ENCODE results near the gene MTFR1L.
A peak's percentile ranks its signal among the peaks of the same experiment; 100 is the strongest.

DNA sequence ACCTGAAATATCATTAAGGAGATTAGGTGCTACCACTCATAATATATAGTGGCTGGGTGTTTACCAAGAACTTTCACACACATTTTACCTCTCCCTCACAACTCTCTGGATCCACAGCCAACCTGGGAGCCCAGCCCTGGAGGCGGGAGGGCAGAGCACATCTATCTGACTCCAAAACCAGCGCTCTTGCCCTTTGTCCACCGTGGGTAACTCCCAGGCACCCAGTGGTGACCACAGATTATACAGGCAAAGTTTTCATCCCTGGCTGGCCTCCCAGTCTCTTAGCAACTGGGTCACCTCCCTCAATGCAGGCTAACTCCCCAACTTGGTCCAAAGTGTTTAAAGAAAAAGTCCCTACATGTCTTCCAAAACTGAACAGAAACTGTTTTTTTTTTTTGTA, 53.4 kb downstream of the MTFR1L start:
- TF ChIP-seq, protein P1, sequence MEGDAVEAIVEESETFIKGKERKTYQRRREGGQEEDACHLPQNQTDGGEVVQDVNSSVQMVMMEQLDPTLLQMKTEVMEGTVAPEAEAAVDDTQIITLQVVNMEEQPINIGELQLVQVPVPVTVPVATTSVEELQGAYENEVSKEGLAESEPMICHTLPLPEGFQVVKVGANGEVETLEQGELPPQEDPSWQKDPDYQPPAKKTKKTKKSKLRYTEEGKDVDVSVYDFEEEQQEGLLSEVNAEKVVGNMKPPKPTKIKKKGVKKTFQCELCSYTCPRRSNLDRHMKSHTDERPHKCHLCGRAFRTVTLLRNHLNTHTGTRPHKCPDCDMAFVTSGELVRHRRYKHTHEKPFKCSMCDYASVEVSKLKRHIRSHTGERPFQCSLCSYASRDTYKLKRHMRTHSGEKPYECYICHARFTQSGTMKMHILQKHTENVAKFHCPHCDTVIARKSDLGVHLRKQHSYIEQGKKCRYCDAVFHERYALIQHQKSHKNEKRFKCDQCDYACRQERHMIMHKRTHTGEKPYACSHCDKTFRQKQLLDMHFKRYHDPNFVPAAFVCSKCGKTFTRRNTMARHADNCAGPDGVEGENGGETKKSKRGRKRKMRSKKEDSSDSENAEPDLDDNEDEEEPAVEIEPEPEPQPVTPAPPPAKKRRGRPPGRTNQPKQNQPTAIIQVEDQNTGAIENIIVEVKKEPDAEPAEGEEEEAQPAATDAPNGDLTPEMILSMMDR (IDR thresholded peaks at IDR 0.05 in 2 of 3, conservative IDR thresholded peaks at IDR 0.05 in 1 of 3; ENCODE audit: insufficient read depth in 2 of 3, low read depth in 1 of 3, low read length in 3 of 3): no peak
- TF ChIP-seq GTF2E2 (tag; IDR thresholded peaks at IDR 0.05): 0 out of 2 replicates have a peak, but pooled peaks have one; percentile 20
- TF ChIP-seq CBFB (CRISPR knock-in tag; IDR thresholded peaks at IDR 0.05): no peak
- TF ChIP-seq, protein P2, sequence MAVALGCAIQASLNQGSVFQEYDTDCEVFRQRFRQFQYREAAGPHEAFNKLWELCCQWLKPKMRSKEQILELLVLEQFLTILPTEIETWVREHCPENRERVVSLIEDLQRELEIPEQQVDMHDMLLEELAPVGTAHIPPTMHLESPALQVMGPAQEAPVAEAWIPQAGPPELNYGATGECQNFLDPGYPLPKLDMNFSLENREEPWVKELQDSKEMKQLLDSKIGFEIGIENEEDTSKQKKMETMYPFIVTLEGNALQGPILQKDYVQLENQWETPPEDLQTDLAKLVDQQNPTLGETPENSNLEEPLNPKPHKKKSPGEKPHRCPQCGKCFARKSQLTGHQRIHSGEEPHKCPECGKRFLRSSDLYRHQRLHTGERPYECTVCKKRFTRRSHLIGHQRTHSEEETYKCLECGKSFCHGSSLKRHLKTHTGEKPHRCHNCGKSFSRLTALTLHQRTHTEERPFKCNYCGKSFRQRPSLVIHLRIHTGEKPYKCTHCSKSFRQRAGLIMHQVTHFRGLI (CRISPR knock-in tag; IDR thresholded peaks at IDR 0.05): no peak
- TF ChIP-seq NFYB (IDR thresholded peaks at IDR 0.05; ENCODE audit: extremely low read depth, insufficient read length): no peak
- no peak for TF ChIP-seq TCF7L2 (IDR thresholded peaks at IDR 0.05; ENCODE audit: low read depth, low read length)
- no peak for TF ChIP-seq HNRNPLL (IDR thresholded peaks at IDR 0.05; ENCODE audit: low read depth, low read length, poor library complexity, severe bottlenecking)
- TF ChIP-seq ERF (CRISPR knock-in tag; IDR thresholded peaks at IDR 0.05): no peak
- TF ChIP-seq ZBTB7A (IDR thresholded peaks at IDR 0.05; ENCODE audit: borderline replicate concordance, control insufficient read depth, low read depth, low read length): no peak
- TF ChIP-seq TAF1 (IDR thresholded peaks at IDR 0.05; ENCODE audit: control insufficient read depth, extremely low read depth, insufficient read depth, low read length, severe bottlenecking): no peak
- TF ChIP-seq KLF1 (tag; IDR thresholded peaks at IDR 0.05): no peak
- TF ChIP-seq TCF7 (IDR thresholded peaks at IDR 0.05; ENCODE audit: borderline replicate concordance): no peak
- TF ChIP-seq, protein P3, sequence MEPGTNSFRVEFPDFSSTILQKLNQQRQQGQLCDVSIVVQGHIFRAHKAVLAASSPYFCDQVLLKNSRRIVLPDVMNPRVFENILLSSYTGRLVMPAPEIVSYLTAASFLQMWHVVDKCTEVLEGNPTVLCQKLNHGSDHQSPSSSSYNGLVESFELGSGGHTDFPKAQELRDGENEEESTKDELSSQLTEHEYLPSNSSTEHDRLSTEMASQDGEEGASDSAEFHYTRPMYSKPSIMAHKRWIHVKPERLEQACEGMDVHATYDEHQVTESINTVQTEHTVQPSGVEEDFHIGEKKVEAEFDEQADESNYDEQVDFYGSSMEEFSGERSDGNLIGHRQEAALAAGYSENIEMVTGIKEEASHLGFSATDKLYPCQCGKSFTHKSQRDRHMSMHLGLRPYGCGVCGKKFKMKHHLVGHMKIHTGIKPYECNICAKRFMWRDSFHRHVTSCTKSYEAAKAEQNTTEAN (CRISPR knock-in tag; IDR thresholded peaks at IDR 0.05): no peak
- TF ChIP-seq PPARD (CRISPR knock-in tag; IDR thresholded peaks at IDR 0.05): no peak
